AG10803 (cell line): ENCODE results near the gene SERINC4.

Source experiments
- DNase-seq: peaks from one replicate; pipeline ENCODE4 v3.0.0; 2010; ENCODE audit warnings: low read depth
- H3K4me3 ChIP-seq: 2 replicates; pipeline ENCODE4 v1.5.1; 2011; ENCODE audit warnings: mild to moderate bottlenecking, low read length, control low read depth
- TF ChIP-seq, protein P1 (sequence below): conservative IDR thresholded peaks from 2 replicates; pipeline ENCODE4 v1.5.1; 2011; ENCODE audit warnings: mild to moderate bottlenecking, low read length, control low read depth, inconsistent platforms

SERINC4 gene

DNA sequence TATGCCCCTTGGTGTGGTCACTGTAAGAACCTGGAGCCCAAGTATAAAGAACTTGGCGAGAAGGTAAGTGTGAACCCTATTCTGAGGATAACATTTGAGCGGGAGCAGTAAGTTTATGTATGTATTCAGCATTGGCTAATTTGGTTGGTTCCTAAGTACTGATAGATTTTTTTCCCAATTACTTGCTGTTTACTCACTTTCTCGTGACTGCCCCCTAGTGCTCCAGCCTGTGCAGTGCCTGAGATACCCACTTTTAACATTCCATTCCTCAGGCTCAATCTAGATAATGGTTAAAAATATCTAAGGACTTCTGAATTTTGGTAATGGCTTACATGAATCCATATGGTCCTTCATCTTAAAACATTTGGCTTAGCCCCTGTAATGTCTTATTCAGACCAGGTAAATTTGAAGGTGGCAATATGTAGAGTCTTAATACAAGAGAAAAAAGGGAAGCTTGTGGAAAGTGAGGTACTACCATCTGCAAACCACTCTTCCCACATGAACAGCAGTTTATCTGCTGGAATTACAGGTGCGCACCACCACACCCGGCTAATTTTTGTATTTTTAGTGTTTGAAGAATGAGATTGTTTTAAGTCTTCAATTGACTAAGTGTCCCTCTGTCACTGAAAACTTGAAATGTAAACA, 30.3 kb downstream of the SERINC4 start:
- H3K4me3 ChIP-seq = no peak overlapping the region
- DNase-seq = peak; percentile 65
- TF ChIP-seq, protein P1, sequence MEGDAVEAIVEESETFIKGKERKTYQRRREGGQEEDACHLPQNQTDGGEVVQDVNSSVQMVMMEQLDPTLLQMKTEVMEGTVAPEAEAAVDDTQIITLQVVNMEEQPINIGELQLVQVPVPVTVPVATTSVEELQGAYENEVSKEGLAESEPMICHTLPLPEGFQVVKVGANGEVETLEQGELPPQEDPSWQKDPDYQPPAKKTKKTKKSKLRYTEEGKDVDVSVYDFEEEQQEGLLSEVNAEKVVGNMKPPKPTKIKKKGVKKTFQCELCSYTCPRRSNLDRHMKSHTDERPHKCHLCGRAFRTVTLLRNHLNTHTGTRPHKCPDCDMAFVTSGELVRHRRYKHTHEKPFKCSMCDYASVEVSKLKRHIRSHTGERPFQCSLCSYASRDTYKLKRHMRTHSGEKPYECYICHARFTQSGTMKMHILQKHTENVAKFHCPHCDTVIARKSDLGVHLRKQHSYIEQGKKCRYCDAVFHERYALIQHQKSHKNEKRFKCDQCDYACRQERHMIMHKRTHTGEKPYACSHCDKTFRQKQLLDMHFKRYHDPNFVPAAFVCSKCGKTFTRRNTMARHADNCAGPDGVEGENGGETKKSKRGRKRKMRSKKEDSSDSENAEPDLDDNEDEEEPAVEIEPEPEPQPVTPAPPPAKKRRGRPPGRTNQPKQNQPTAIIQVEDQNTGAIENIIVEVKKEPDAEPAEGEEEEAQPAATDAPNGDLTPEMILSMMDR = peak; percentile 90

DNA sequence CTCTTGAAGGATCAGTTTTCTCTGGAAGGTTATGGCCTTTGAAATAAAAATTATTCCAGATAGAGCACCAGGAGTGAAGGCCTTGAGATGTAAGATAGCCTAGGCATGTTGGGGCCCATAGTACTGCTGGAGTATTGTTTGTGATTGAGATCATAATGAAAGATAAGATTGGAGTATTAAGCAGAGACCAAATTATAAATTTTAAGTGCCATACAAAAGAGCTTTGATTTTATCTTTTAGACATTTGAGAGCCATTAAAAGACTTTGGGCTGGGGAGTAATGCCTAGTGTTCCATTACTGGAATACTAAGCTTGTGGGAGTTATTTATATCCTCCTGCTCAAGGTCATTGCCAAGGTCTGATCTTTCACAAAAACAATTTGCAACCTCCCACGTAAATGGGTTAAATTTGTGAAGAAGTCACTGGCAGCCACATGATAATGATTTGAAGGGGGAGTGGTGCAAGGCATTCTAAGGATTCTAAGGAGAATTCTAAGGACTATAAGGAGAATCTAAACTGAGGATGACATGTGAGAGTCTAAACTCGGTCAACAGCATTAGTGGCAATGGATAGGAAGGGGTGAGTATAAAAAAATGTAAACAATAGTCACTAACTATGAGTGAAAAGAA, 36.1 kb downstream of the SERINC4 start:
- TF ChIP-seq, protein P1 = no peak
- peak; percentile 49 for DNase-seq
- H3K4me3 ChIP-seq = no peak overlapping the region

DNA sequence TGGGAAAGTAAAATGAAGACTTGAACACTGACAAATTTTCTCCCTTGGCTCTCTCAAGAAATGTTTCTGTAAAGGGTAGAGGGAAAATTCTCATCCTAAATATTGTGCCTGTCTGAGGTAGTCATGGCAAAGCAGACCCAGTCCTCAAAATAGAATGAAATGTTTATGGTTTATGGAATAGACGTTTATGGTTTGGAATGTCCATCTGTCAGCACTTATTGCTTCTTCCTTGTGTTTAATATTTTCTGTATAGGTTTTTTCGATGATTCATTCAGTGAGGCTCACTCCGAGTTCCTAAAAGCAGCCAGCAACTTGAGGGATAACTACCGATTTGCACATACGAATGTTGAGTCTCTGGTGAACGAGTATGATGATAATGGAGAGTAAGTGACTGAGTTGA, 37.2 kb downstream of the SERINC4 start:
- TF ChIP-seq, protein P1 = no peak
- DNase-seq = peak; percentile 17
- H3K4me3 ChIP-seq = no peak overlapping the region

DNA sequence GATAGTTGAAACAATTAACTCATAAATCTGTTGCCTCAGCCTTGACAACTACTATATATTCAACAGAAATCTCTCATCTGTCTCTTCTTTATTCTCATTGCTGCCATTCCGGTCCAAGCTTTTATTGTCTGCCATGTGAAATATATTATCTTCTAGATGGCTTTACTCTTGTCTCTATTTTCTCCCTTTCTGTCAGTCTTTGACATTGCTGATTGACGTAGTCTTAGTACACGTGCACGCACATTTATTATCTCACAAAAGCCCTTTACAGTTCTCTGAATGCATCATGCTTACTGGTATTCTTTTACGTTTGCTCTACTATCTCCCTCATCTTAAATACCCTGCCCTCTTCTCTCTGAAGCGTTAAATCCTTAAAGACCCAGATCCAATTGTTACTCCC, 48.1 kb downstream of the SERINC4 start:
- DNase-seq = no peak
- TF ChIP-seq, protein P1 = no peak
- no peak overlapping the region for H3K4me3 ChIP-seq

DNA sequence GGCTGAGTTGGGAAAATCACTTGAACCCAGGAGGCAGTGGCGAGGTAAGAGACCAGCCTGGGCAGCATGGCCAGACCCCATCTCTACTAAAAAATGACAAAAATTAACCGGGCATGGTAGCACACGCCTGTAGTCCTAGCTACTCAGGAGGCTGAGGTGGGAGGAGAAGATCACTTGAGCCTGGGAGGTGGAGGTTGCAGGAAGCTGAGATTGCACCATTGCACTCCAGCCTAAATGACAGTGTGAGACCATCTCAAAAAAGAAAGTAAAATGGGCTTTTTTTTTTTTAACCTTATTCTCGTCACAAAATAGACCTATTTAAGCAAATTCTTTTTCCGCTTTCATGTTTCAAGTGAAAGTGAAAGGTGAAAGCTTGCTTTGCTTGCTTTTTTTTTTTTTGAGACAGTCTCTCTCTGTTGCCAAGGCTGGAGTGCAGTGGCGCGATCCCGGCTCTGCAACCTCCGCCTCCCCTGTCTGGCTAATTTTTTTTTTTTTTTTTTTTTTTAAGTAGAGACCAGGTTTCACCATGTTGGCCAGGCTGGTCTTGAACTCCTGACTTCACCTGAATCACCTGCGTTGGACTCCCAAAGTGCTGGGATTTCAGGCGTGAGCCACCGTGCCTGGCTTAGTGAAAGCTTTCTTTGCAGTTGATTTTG, 50.2 kb downstream of the SERINC4 start:
- H3K4me3 ChIP-seq = peak overlapping the region; percentile 26; the same call in 1 of the 2 replicates
- no peak for DNase-seq
- TF ChIP-seq, protein P1 = no peak

DNA sequence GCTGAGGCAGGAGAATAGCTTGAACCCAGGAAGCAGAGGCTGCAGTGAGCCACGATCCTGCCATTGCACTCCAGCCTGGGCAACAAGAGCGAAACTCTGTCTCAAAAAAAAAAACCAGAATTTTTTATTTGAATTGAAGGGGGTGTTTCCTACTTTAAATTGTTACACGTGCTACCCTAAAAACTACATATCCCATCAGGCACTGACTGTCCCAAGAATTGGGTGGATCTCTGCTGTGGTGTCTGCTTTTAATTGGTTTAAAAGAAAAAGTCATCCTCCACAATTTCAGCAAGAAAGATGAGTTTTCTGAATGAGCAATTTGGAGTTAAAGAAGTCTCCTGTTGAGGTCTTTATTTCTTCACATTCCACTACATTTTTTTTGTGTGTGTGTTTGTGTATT, 51.6 kb downstream of the SERINC4 start:
- H3K4me3 ChIP-seq = peak overlapping the region; percentile 72
- DNase-seq = peak; percentile 34
- TF ChIP-seq, protein P1 = no peak

DNA sequence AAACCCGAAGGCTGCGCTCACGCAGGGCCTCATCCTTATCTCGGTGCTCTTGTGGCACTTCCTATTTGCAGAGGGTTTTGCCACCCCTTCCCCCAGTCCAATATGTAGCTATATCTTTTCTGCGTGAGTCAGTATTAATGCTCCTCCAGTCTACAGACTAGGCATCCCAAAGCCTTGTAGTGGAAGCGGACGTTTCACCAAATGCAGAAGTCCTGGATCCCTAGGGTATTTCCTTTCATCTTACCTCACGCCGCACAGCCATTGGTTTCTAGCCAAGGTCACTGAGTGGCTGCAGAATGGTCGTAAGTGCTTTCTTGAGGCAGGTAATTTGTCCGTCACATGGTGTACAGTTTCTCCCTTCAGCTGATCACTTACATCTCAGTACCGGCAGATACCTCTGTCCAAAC, 53.1 kb downstream of the SERINC4 start:
- peak; percentile 31 for DNase-seq

DNA sequence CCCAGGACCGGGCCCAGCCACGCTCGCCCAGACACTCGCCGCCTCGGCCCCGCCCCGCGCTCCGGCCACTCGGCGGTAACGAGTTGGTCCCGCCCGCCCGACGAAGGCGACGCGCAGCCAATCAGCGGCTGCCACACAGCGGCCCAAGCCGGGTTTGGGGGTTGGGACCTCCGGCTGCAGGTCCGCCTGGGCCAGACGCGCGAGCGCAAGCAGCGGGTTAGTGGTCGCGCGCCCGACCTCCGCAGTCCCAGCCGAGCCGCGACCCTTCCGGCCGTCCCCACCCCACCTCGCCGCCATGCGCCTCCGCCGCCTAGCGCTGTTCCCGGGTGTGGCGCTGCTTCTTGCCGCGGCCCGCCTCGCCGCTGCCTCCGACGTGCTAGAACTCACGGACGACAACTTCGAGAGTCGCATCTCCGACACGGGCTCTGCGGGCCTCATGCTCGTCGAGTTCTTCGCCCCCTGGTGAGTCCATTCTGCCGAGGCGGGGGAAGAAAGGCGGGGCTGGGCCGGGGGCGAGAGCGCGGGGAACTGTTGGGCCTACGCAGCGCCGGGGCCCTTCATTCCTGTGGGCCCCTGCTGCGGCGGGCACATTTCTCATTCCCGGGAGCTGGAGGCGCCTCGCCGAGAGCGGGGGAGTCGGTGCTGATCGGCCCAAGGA, 53.6 kb downstream of the SERINC4 start, which contains the start of gene PDIA3:
Gene PDIA3, plus strand, starts transcription at position 194 of the 658 bp plus-strand sequence. Its CDS starts 102 bp downstream, at position 296.
- DNase-seq = peak; percentile 87
- peak within 1 kb of the TSS; percentile 72 for H3K4me3 ChIP-seq

More for the DNA sequence above, 53.1 kb downstream of the SERINC4 start:
- H3K4me3 ChIP-seq = peak overlapping the region; percentile 72
